Testis (tissue), 2 donors: ENCODE results near the gene SCN3A.

Source experiments
- POLR2A ChIP-seq: fragments of 450-650 bp; IDR thresholded peaks from one replicate; pipeline ENCODE4 v1.6.1; 2017; ENCODE audit warnings: antibody characterized with exemption, mild to moderate bottlenecking, moderate library complexity
- TF ChIP-seq, protein P1 (sequence below), 3 experiments: fragments of 450-650 bp in 2 of 3; fragments of 200-600 bp in 1 of 3; sonication (generic) in 1 of 3; IDR thresholded peaks; one replicate each; pipeline ENCODE4 v1.5.1; 2016 to 2019; ENCODE audit warnings: antibody characterized with exemption in 3 of 3, mild to moderate bottlenecking in 2 of 3, moderate library complexity in 1 of 3

GRCh38 chr2:165214093-165214492 is 10.2 kb upstream of the SCN3A start:
- TF ChIP-seq, protein P1, sequence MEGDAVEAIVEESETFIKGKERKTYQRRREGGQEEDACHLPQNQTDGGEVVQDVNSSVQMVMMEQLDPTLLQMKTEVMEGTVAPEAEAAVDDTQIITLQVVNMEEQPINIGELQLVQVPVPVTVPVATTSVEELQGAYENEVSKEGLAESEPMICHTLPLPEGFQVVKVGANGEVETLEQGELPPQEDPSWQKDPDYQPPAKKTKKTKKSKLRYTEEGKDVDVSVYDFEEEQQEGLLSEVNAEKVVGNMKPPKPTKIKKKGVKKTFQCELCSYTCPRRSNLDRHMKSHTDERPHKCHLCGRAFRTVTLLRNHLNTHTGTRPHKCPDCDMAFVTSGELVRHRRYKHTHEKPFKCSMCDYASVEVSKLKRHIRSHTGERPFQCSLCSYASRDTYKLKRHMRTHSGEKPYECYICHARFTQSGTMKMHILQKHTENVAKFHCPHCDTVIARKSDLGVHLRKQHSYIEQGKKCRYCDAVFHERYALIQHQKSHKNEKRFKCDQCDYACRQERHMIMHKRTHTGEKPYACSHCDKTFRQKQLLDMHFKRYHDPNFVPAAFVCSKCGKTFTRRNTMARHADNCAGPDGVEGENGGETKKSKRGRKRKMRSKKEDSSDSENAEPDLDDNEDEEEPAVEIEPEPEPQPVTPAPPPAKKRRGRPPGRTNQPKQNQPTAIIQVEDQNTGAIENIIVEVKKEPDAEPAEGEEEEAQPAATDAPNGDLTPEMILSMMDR (IDR thresholded peaks at IDR 0.05) = no peak
- TF ChIP-seq POLR2A = no peak
